AG10803 (cell line): Measurements from ENCODE around the gene SRGAP1.
"Not testable (repeated sequence)": the region's sequence is repeated elsewhere in the genome, so short reads cannot be mapped to it uniquely, and the experiment has no call there.

ENCODE experiments used
- DNase-seq: peaks from one replicate; pipeline ENCODE4 v3.0.0; 2010; ENCODE audit warnings: low read depth
- H3K4me3 ChIP-seq: 2 replicates; pipeline ENCODE4 v1.5.1; 2011; ENCODE audit warnings: mild to moderate bottlenecking, low read length, control low read depth
- TF ChIP-seq, protein P1 (sequence below): conservative IDR thresholded peaks from 2 replicates; pipeline ENCODE4 v1.5.1; 2011; ENCODE audit warnings: mild to moderate bottlenecking, low read length, control low read depth, inconsistent platforms

SRGAP1 gene

DNA sequence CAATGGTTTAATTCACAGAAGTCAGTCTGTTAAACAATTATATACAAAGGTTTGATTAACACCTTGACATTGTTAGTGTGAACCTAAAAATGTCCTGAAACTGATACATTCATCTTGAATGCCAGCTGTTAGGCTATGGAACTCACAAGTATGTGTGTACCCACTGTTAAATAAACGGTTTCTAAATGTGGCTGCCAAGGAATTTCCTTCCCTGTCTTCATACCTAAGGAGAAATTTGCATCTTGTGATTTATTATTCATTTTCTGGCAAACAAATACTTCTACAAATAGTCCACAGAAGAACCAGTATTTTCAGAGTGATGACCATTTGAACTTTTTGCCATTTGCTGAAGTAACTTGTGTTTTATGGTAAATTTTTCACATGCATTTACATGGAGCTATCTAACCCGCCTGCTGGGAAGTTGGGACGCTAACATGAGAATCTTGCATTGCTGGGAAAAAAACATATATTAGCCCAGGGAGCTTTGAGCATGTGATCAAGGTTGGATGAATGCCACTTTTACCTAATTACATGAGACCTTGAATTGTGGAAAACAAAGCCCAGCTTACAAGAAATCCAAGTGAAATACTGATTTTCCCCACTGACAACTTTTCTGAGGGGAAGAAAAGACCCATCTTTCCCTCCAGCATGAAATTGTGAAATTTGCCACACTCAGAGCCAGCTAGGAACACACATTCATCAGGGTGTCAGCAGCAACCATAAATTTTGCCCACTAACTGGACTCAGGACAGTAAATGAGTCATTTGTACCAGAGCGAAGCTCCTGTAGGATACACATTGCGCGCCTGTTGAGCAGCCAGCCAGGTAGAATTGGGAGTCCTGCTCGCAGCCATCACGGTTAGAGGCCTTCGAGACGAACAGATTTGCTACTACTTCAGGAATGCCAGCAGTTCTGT lies 259.6 kb downstream of the SRGAP1 start:
- DNase-seq: peak; percentile 59
- no peak overlapping the region for H3K4me3 ChIP-seq
- TF ChIP-seq, protein P1, sequence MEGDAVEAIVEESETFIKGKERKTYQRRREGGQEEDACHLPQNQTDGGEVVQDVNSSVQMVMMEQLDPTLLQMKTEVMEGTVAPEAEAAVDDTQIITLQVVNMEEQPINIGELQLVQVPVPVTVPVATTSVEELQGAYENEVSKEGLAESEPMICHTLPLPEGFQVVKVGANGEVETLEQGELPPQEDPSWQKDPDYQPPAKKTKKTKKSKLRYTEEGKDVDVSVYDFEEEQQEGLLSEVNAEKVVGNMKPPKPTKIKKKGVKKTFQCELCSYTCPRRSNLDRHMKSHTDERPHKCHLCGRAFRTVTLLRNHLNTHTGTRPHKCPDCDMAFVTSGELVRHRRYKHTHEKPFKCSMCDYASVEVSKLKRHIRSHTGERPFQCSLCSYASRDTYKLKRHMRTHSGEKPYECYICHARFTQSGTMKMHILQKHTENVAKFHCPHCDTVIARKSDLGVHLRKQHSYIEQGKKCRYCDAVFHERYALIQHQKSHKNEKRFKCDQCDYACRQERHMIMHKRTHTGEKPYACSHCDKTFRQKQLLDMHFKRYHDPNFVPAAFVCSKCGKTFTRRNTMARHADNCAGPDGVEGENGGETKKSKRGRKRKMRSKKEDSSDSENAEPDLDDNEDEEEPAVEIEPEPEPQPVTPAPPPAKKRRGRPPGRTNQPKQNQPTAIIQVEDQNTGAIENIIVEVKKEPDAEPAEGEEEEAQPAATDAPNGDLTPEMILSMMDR: no peak

DNA sequence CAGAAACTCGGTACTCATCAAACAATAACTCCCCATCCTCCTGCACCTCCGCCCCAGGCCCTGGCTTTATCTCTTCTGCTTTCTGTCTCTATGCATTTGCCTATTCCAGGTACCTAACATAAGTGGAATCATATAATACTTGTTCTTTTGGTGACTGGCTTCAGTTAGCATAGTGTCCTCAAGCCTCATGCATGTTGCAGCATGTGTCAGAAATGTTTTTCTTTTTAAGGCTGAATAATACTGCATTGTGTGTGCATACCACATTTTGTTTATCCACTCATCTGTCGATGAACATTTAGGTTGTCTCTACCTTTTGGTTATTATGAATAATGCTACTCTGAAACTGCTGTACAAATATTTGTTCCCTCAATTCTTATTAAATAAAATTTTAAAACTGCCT lies 260.5 kb downstream of the SRGAP1 start:
- DNase-seq: no peak
- TF ChIP-seq, protein P1: no peak
- H3K4me3 ChIP-seq: no peak overlapping the region

DNA sequence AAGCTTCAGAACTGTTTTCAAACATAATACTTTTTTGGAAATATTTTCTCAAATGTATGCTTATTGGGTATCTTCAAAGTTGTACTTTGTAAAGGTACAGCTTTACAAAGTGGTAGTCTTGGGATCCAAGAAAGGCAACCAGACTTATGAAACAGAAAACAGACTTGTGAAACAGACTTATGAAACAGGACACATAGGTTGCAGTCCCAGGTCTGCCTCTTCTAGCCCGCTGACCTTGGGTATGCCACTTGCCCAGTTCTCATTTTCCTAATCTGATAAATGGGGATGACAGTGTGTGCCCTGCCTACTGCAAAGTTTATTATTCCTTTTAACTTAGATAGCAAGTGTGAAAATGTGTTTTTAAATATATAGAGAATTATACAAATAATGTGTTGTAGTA lies 263.3 kb downstream of the SRGAP1 start:
- H3K4me3 ChIP-seq: no peak overlapping the region
- TF ChIP-seq, protein P1: no peak
- no peak for DNase-seq

- DNase-seq: no peak
- H3K4me3 ChIP-seq: no peak overlapping the region
- TF ChIP-seq, protein P1: no peak
These were observed 265.2 kb downstream of the SRGAP1 start for GRCh38 chr12:64109706-64110105.

GRCh38 chr12:64110864-64111263 lies 266.4 kb downstream of the SRGAP1 start:
- H3K4me3 ChIP-seq: no peak overlapping the region
- DNase-seq: no peak
- TF ChIP-seq, protein P1: no peak

- TF ChIP-seq, protein P1: no peak
- no peak overlapping the region for H3K4me3 ChIP-seq
- DNase-seq: no peak
These were observed 272.5 kb downstream of the SRGAP1 start for GRCh38 chr12:64116969-64117368.

DNA sequence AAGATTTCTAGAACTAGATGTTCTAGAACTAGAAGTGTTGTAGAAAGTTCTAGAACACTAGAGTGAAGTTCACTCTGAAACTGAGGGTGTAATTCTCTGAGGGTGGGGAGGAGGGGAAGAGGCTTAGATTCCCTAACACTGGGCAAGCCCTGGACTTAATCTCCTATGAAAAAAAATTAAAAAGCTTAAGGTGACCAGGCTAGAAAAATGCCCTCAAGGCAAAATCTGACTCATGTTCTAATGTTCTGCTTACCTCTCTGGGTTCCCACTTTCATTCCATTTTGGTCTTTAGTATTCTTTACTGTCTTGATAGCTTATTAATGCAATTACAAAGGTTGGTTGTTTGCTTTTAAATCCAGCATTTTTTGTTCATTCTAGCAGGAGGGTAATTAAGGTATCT lies 276.1 kb downstream of the SRGAP1 start:
- H3K4me3 ChIP-seq: no peak overlapping the region
- TF ChIP-seq, protein P1: no peak
- no peak for DNase-seq

DNA sequence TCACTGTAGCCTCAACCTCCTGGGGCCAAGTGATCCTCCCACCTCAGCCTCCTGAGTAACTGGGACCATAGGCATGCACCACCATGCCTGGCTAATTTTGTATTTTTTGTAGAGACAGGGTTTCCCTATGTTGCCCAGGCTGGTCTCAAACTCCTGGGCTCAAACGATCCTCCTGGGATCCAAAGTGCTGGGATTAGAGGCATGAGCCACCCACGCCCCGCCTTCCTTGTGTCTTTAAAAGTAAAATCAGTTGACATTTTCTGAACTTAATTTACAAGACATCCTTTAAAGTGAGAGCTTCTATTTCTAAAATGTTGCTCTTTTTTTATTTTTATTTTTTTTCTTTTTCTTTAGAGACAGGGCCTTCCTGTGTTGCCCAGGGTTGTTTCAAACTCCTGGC lies 276.6 kb downstream of the SRGAP1 start:
- H3K4me3 ChIP-seq, DNase-seq: not testable (repeated sequence)
